Kidney glomerular epithelial cell (primary cell): ENCODE measurements around the gene CAPN5.

Experiments used
- DNase-seq: peaks from one replicate; lab custom pipeline; 2025; lab: John Stamatoyannopoulos, UW

Gene CAPN5

DNA sequence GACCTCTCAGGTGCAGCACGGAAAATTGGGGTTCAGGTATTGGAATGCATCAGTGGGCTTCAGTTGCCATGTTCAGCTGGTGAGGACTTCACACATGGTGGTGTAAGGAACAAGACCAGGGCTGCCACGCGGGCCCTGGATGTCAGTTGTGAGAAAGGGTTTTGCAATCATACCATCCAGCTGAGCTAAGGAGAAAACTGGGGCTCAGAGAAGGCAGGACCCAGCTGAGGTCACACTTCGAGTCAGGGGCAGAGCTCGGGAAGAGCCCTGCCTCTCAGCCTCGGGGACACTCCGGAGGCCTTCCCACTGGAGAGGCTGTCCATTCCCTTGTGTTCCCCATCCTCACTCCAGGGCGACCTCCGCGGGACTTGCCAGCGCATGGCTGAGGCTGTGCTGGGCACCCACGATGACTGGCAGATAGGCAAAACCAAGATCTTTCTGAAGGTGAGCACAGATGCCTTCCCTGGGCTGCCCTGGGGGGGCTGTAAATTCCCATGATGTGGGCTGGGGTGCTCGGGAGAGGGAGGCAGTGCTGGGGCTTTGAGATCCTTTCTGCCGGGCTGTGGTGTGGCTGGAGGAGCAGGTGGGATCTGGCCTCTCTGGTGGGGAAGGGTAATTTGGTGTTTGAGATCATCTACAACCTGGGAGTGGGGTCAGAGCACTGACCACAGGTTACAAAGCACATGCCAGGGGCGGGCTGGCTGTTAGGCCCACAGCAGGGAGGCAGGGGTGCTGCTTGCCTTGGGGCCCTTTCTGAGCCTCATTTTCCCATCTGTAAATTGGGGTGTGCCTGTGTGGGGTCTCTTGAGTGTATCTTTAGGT is 108.5 kb downstream of the CAPN5 start:
- DNase-seq, result no peak
